AG08396 (cell line): ENCODE results near the gene CRTC3.
A peak's percentile ranks its signal among the peaks of the same experiment; 100 is the strongest.
"Not testable (repeated sequence)": the region's sequence is repeated elsewhere in the genome, so short reads cannot be mapped to it uniquely, and the experiment has no call there.

ENCODE experiments used
- DNase-seq: peaks from one replicate; pipeline ENCODE4 v3.0.0; 2012; ENCODE audit warnings: low spot score, mixed read lengths

Gene CRTC3

DNA sequence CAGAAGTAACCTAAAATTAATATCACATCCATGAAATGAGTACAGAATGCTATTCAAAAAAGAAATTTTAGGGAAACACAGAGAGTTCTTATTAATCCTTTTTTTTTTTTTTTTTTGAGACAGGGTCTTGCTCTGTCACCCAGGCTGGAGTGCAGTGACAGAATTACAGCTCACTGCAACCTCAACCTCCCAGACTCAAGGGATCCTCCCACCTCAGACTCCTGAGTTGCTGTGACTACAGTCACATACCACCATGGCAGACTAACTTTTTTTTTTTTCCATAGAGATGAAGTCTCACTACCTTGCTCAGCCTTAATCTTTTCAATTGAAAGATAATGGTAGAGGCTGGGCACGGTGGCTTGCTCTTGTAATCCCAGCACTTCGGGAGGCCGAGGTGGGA is 6.3 kb upstream of the CRTC3 start:
- no peak for DNase-seq

DNA sequence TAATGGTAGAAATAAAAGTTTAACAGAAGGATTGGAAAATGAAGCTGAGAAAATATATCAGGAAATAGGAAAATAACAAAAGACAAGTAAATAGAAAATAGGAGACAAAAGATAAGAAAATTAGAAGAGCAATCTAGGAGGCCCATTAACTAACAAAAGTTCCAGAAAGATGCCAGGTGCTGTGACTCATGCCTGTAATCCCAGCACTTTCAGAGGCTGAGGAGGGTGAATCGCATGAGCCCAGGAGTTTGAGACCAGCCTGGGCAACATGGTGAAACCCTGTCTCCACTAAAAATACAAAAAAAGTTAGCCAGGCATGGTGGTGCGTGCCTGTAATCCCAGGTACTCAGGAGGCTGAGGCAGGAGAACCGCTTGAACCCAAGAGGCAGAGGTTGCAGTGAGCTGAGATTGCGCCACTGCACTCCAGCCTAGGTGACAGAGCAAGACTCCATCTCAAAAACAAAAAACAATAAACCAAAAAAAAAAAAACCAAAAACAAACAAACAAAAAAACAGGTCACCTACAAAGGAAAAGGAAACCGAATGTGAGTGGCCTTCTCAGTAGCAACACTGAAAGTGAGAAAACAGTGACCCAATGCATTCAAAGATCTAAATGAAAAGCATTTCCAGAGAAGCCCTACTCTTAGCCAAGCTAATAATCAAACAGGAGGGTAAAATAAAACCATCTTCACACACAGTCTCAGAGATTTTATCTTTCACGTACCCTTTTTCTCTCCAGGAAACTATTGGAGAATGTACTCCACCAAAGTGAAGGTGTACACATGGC is 5.5 kb upstream of the CRTC3 start:
- not testable (repeated sequence) for DNase-seq

GRCh38 chr15:90529011-90529370 is 732 bp upstream of the CRTC3 start:
- DNase-seq = no peak

GRCh38 chr15:90530250-90531051 is 728 bp downstream of the CRTC3 start:
- DNase-seq = peak; percentile 81

GRCh38 chr15:90531147-90531546 is 1.4 kb downstream of the CRTC3 start:
- peak; percentile 42 for DNase-seq

- no peak for DNase-seq
Measured at GRCh38 chr15:90535254-90535653, 5.5 kb downstream of the CRTC3 start.

DNA sequence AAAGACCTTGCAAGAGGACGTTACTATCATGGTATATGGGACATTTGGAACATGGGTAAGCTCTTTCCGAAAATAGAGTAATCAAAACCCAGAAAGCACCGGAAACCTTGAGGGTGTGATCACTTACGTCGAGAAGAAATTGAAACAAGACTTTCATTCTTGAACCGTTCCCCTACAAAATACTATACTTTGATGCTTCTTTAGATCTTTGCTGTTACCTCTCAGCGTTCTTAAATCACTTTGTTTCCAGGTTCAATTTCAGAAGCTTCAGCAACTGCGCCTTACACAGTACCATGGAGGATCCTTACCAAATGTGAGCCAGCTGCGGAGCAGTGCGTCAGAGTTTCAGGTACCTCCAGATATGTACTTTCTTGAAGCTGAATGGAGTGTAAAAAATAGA is 10.1 kb downstream of the CRTC3 start:
- DNase-seq = no peak

DNA sequence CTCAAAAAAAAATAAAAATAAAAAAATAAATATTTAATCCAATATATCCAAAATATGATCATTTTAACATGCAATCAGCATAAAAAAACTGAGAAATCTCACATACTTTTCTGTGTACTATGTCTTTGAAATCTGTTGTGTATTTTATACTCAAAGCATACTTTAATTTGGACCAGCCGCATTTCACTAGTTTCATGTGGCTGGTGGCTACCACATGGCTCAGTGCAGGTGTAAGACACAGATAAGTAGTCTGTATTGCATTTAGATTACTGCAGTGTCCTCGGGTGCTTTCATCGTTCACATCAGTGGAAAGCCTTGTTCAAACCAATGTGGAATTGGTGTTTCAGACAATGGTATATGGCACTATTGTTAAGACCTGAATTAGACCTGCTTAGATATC is 11.0 kb downstream of the CRTC3 start:
- DNase-seq = no peak

GRCh38 chr15:90545095-90545494 is 15.4 kb downstream of the CRTC3 start:
- no peak for DNase-seq

DNA sequence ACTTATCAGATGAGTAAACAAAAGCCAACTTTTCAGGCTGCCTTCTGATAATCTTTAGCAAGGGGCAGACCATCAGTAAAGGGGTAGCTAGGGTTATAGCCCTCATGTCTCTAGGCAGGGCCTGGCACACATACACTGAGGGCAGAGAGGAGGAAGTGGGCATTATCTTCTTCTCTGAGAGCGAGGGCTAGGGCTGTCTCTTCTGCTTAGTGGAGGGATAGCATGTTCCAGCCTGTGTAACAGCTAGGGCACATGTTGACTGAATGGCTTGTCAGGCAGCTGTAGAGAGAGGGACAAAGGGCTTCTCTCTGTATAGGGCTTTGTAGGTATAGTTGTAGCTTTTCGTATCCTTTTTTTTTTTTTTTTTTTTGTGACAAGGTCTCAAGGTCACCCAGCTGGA is 17.8 kb downstream of the CRTC3 start:
- no peak for DNase-seq

GRCh38 chr15:90550919-90551318 is 21.2 kb downstream of the CRTC3 start:
- DNase-seq = no peak

GRCh38 chr15:90552162-90552928 is 22.6 kb downstream of the CRTC3 start:
- peak; percentile 75 for DNase-seq

GRCh38 chr15:90552929-90553211 is 23.1 kb downstream of the CRTC3 start:
- no peak for DNase-seq

GRCh38 chr15:90553248-90553745 is 23.6 kb downstream of the CRTC3 start:
- peak; percentile 45 for DNase-seq

DNA sequence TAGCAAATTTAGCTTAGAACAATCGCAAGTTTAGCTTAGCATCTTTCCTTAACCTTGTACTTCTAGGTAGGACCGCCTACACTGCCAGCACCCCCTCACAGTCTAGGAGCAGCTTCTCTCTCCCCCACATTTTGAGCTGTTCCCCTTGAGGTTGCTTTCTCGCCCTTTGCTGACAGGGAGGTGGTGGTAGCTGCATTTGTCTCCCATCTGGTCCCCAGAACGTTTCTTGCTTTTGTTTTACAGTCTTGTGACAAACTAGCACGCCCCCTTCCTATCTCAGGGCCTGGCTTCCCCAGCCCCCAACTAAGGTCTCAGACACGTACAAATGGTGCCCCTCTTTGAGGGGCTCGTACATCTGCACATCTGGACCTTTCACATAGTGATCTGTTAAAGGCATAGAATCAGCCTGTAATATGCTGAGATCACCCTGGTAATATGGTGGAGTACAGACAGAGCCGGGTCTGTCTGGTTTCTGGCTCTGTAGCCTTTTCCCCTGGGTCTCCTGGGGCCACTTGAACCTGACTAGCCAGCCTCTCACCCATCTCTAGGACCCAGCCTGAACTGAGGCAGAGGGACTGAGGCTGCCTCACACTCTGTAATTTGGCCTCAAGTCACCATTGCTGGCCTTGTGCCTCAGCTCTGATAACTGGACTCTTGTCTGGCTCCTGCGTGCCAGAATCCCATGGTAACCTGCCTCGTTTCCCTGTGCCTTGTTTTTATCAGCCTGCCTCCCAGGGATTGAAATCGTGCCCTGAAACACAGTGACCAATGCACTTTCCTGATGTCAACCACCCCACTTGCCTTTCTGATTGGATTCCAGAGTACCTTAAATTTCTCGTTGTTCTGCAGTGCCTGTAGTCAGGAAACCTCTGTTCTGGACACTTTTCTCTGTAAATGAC is 27.7 kb downstream of the CRTC3 start:
- DNase-seq = peak; percentile 33

DNA sequence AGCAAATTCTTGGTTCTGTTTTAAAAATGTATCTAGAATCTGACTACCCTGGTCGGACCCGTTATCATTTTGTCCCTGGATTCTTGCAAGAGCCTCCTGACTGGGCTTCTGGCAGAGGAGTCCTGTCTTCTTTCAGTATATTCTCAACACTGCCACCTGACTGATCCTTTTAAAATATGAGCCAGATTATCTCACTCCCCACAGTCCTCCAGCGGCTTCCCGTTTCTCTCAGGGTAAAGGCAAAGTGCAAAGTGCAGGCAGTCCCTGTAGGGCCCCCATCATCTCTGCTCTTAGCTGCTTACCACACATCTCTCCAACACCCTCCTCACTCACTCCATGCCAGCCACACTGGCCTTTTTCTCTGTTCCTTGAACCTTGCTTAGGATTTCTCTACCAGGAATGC is 28.4 kb downstream of the CRTC3 start:
- DNase-seq = no peak

DNA sequence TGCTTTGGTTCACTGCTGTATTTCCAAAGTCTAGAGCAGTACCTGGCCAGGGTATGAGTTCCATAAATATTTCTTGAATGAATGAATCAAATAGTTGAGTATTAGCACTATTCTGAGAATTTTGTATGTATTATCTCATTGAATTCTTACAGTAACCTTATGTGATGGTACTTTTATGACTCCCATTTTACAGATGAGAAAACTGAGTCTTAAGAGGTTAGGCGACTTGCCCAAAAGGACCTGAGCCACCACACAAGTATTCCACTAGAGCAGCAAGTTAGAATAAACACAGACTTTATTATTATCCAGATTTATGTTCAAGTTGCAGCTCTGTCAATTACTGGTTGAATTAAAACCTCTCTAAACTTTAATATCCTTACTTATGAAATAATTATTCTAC is 29.4 kb downstream of the CRTC3 start:
- no peak for DNase-seq

GRCh38 chr15:90560229-90560776 is 30.6 kb downstream of the CRTC3 start:
- DNase-seq = peak; percentile 55

GRCh38 chr15:90561344-90562244 is 31.9 kb downstream of the CRTC3 start:
- no peak for DNase-seq

DNA sequence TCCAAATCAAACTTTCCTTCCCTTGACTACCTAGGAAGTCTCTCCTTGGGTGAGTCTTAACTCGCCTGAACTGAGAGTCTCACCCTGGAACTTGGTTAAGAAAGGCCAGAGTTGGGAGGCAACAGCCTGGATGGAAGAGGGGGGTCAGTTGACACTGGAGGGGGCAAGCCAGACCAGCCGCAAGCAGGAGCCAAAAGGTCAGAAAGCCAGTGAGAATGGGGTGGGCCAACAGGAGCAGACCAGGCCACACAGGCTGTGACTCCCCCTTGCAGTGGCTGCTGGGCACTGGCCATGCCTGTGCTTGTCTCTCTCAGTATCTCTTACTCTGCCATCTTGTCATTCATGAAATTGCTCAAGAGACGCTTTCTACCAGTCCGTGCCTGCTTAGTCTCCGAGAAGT is 32.9 kb downstream of the CRTC3 start:
- DNase-seq = no peak
